ENCODE measurements around the gene TSKU. TPM values are rescaled to one million over a fixed set of nuclear protein-coding genes. Genes with fewer than 3 reads are reported as not detected.

TSKU gene
- total RNA-seq, 4 donors from 2014 or later = 32.0 to 80.7 (median 63.4) TPM

DNA sequence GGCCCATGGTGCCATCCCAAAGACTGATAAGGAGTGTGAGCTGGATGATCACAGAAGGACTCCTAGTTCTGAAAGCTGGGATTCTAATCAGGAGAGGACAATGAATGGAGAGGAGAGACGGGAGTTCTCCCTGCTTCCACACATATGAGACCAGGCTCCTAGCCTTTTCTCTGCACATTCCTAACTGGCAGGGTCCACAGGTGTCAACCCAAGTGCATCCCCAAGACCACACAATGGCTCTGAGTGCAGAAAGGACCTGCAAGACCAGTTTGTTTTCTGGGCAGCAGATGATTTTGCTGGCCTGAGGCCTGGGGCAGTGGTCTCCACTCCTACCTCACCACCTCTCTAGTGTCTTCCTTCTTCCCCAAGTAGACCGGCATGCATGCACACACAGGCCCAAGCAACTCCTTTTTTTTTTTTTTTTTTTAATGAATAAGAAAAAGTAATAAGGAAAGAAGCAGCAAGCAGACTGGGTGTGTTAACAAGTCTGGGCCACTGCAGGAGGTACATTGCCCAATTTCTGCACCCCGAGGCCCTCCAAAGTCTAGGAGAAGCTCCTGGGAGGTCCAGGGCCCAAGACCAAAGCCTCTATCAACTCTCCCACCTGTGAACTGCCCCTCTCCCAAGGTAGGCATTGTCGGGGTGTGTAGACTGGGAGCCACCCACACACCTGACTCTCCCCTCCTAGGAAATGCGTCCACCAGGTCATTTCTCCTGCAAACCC, 1.2 kb upstream of the TSKU start:
- Histone ChIP-seq H3K36me3 (no peaks in the 10 kb centered on the region), H3K4me1 (peaks cover 7 to 40% (median 35%) of the 10 kb centered on the region in 4 donors), H3K9me3 (peaks cover under 1 to 6% of the 10 kb centered on the region in 2 donors), H3K27me3 (peaks cover 6% of the 10 kb centered on the region), H3K4me3 (peak overlapping the region; percentile 33 to 92 (median 84)), H3K27ac (peak overlapping the region; percentile 94 to 95 (median 95))
- in situ Hi-C loops (cut with MboI; ENCODE audit: low pct_ligation_motif_present in 1 of 4, low pct_unique_long_range_greater_than_20kb in 1 of 4, low sequenced_read_pairs in 3 of 4) = no loop called here
- intact Hi-C loops (cut with DNase I; ENCODE audit: low total_unique reads) = no loop called here
- peak; percentile 53 for DNase-seq
- 42 to 58% methylated on average over 4 to 5 of the region's 5 CpGs for WGBS, 2 donors (ENCODE audit: low coverage in 1 of 2)
- TF ChIP-seq CTCF (IDR thresholded peaks at IDR 0.05) (no peak), POLR2A (IDR thresholded peaks at IDR 0.05) (no peak), EP300 (IDR thresholded peaks at IDR 0.05; ENCODE audit: low read depth) (no peak), POLR2AphosphoS5 (IDR thresholded peaks at IDR 0.05) (peak in 1 of 3 donors; percentile 32)

DNA sequence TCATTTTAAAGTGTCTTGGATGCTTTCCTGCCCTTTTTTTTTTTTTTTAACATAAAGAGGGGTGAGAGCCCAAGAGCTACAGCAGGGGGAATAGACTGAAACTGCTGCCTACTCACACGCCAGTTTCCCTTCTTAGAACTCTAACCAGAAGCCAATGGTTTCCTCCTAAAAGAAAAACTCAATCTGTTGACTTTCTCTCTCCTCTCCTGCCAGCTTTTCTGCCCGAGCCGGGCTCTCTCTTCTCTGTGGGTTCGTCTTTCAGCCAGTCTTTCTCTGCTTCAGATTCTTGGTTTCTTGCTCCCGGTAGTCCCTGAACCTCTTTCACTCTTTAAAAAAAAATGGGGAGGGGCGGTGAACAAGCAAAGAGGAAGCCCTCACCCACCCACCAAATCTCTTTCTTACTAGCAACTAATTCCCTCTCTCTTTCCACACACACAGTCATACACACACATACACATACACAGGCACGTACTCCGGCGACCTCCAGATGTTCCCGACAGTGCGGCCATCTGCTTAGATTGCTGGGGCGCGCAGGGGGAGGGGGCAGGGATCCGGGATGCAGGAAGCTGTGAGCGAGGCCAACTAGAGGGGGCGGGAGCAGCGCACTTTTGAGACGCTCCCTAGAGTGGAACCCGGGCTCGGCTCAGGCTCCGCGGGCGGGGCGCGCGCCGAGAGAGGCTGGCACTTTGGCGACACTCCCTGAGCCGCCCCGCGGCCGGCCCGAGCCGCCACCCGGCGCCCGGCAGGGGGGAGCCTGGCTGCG, 444 bp upstream of the TSKU start:
- intact Hi-C loops (cut with DNase I; ENCODE audit: low total_unique reads) = no loop called here
- WGBS, 2 donors (ENCODE audit: low coverage in 1 of 2) = 2 to 3% methylated on average over 7 to 16 of the region's 38 CpGs
- peaks cover 6% of the 10 kb centered on the region for H3K27me3 ChIP-seq

DNA sequence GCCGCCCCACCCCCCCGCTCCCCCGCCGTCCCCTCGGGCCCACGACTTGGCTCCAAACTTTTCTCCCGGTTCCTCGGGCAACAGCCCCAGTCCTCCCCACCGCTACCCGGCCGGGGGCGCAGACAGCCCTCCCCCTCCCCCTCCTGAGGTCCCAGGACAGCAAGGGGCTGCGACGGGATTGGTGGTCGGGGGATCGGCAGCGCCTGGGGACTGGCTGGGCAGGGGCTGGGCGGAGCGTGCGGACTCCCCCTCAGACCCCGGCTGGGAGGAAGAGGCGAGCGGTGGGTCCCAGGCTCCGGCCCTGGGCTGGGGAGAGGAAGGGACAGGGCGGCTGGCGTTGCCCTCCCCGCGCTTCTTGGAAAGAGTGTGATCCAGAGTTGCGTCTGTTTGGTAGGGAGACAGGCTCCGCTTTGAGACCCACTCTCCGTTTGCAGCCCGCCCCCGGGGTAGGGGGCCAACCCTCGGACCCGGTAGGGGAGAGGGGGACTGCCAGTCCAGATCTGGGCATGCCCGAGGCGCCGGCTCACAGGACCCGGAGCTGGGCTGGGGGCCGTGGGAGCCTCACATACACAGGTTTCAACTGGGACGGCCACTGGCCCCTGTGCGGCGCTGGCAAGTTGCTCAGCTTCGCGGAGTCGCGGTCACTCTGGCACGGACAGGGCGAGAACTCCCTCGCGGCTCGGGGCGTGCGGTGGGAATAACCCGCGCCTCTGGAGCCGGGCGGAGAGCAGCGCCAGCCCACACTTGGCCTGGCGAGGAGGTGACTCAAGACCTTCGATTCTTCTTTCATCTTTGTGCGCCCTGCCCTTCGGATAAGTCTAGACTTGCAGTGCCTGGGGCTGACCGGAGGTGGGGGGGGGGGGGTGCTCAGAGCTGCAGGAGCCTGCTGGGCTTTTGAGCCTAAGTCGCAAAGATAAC, 999 bp downstream of the TSKU start:
- no peaks in the 10 kb centered on the region for H3K36me3 ChIP-seq
- 11% methylated on average over 58 of the region's 65 CpGs; no CpG with 5 or more reads in 1 of the 2 donors for WGBS, 2 donors (ENCODE audit: low coverage in 1 of 2)
- peak overlapping the region; percentile 94 to 95 (median 95) for H3K27ac ChIP-seq
- H3K4me3 ChIP-seq = peak overlapping the region; percentile 81 to 97 (median 89)
- DNase-seq = peak; percentile 45
- TF ChIP-seq POLR2A (IDR thresholded peaks at IDR 0.05) = peak; percentile 60
- TF ChIP-seq CTCF (IDR thresholded peaks at IDR 0.05) = peak in 1 of 5 experiments; percentile 29
- TF ChIP-seq POLR2AphosphoS5 (IDR thresholded peaks at IDR 0.05) = peak in 2 of 3 donors; percentile 28 to 55
- TF ChIP-seq EP300 (IDR thresholded peaks at IDR 0.05; ENCODE audit: low read depth) = no peak
- peaks cover 7 to 62% (median 52%) of the 10 kb centered on the region in 4 donors for H3K4me1 ChIP-seq
- peaks cover 6% of the 10 kb centered on the region for H3K27me3 ChIP-seq
- no peaks in the 10 kb centered on the region for H3K9me3 ChIP-seq
- intact Hi-C loops (cut with DNase I; ENCODE audit: low total_unique reads) = no loop called here
- in situ Hi-C loops (cut with MboI; ENCODE audit: low pct_ligation_motif_present in 1 of 4, low pct_unique_long_range_greater_than_20kb in 1 of 4, low sequenced_read_pairs in 3 of 4) = no loop called here

More for the DNA sequence above, 444 bp upstream of the TSKU start:
- Histone ChIP-seq H3K4me1 (peaks cover 7 to 47% (median 38%) of the 10 kb centered on the region in 4 donors), H3K9me3 (no peaks in the 10 kb centered on the region), H3K36me3 (no peaks in the 10 kb centered on the region), H3K4me3 (peak overlapping the region; percentile 33 to 92 (median 84)), H3K27ac (peak overlapping the region; percentile 94 to 95 (median 95))
- peak; percentile 92 for DNase-seq
- peak; percentile 65 to 87 (median 69) for TF ChIP-seq POLR2AphosphoS5 (IDR thresholded peaks at IDR 0.05)
- TF ChIP-seq POLR2A (IDR thresholded peaks at IDR 0.05) = peak; percentile 68
- TF ChIP-seq CTCF (IDR thresholded peaks at IDR 0.05) = no peak
- in situ Hi-C loops (cut with MboI; ENCODE audit: low pct_ligation_motif_present in 1 of 4, low pct_unique_long_range_greater_than_20kb in 1 of 4, low sequenced_read_pairs in 3 of 4) = no loop called here

Data from transverse colon (tissue), 4 donors.